Nephron (organoid): ENCODE data around the gene MYBPC1.

Source experiments
- H3K27ac Mint-ChIP-seq, 3 experiments: 2 replicates each; pipeline ENCODE4 v1.8.0; 2020; ENCODE audit warnings: mixed read lengths in 3 of 3, mild to moderate bottlenecking in 2 of 3, moderate library complexity in 1 of 3
- H3K27me3 Mint-ChIP-seq: 2 replicates; pipeline ENCODE4 v1.8.0; 2021; ENCODE audit warnings: low read depth, mild to moderate bottlenecking, moderate library complexity, mixed read lengths
- H3K36me3 Mint-ChIP-seq: 2 replicates; pipeline ENCODE4 v1.8.0; 2020; ENCODE audit warnings: low read depth, mixed read lengths
- H3K4me1 Mint-ChIP-seq: 2 replicates; pipeline ENCODE4 v1.8.0; 2020; ENCODE audit warnings: mixed read lengths
- H3K4me3 Mint-ChIP-seq, 3 experiments: 2 replicates each; pipeline ENCODE4 v1.8.0; 2020; ENCODE audit warnings: mild to moderate bottlenecking in 3 of 3, mixed read lengths in 3 of 3, moderate library complexity in 2 of 3
- H3K9me3 Mint-ChIP-seq: 2 replicates; pipeline ENCODE4 v1.8.0; 2020; ENCODE audit warnings: mixed read lengths
- CTCF ChIP-seq, 3 experiments: fragments of 200-600 bp; sonication (generic); IDR thresholded peaks; one replicate each; pipeline ENCODE4 v1.5.0; 2021; ENCODE audit warnings: antibody characterized with exemption in 3 of 3; ENCODE audit not compliant: unreplicated experiment in 3 of 3

The MYBPC1 gene

GRCh38 chr12:101599771-101600484 is 5.2 kb downstream of the MYBPC1 start:
- no peak for TF ChIP-seq CTCF (IDR thresholded peaks at IDR 0.05; ENCODE audit: unreplicated experiment in 3 of 3)
- Mint-ChIP-seq H3K9me3 (no peaks in the 10 kb centered on the region), H3K4me3 (peak overlapping the region in 2 of 3 experiments; percentile 40 to 78), H3K27me3 (no peaks in the 10 kb centered on the region), H3K27ac (peak overlapping the region; percentile 2 to 55 (median 40)), H3K4me1 (peaks cover 28% of the 10 kb centered on the region), H3K36me3 (no peaks in the 10 kb centered on the region)

GRCh38 chr12:101604132-101604531 is 9.4 kb downstream of the MYBPC1 start:
- Mint-ChIP-seq H3K36me3 (no peaks in the 10 kb centered on the region), H3K27ac (no peak overlapping the region), H3K9me3 (no peaks in the 10 kb centered on the region), H3K4me3 (no peak overlapping the region), H3K27me3 (no peaks in the 10 kb centered on the region), H3K4me1 (peaks cover 23% of the 10 kb centered on the region)
- TF ChIP-seq CTCF (IDR thresholded peaks at IDR 0.05; ENCODE audit: unreplicated experiment in 3 of 3) = no peak

DNA sequence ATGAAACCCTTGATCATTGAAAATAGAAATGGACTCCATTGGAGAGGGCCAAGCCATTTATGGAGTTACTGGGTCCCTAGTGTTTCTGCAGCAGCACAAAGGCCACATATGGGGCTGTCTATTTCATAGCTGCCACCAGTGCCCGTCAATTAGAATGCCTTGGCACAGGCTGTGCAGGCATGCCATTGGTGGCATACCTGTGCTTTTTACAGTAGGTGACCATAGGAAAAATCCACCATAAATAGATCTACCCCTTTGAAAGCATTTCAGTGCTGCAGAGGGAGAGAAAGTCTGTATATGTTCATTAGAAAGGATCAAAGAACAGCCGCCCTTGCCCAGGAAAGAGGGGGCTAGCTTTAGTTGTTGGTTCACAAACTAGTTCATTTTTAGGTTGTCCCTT is 13.1 kb downstream of the MYBPC1 start:
- no peaks in the 10 kb centered on the region for H3K27me3 Mint-ChIP-seq
- no peaks in the 10 kb centered on the region for H3K36me3 Mint-ChIP-seq
- H3K4me1 Mint-ChIP-seq = no peaks in the 10 kb centered on the region
- H3K9me3 Mint-ChIP-seq = no peaks in the 10 kb centered on the region
- H3K4me3 Mint-ChIP-seq = no peak overlapping the region
- no peak for TF ChIP-seq CTCF (IDR thresholded peaks at IDR 0.05; ENCODE audit: unreplicated experiment in 3 of 3)
- no peak overlapping the region for H3K27ac Mint-ChIP-seq

DNA sequence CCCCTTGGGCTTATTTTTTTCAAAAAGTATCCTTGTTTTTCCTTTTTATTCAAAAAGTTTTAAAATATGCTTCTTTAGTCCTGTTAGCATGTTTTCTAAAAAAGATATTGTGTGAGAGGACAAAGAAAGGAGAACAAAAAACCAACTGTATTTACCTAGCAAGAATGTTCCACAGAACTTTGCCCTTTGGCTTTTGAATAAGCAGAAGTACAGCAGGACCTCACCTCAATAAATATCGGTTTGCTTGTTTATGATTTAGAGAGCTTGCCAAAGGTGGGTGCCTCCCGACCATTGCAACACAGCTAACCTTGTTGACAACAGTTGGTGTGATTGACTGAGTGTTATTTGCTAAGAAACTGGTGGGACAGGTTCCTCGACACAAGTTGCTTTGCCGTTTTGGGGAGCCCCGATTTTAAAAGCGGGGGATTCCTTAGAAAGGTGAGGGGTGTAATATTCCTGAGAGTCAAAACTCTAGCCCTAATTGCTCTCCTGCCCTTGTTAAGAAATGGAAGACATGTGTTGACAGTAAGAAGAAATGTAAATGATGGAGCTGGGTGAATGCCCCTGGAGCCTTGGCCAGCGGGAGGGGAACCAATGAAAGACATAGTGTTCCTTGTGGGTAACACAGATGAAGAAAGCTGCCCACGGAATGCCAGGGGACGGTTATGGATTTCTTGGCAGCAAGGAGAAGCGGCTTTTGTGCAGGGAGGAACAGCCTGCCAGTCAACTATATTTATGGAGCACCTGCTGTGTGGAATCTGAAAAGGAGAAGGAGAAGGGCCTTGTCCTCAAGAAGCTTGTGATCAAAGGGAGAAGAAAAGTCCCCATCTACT is 13.7 kb downstream of the MYBPC1 start:
- no peaks in the 10 kb centered on the region for H3K27me3 Mint-ChIP-seq
- no peaks in the 10 kb centered on the region for H3K36me3 Mint-ChIP-seq
- H3K4me3 Mint-ChIP-seq = no peak overlapping the region
- H3K27ac Mint-ChIP-seq = no peak overlapping the region
- TF ChIP-seq CTCF (IDR thresholded peaks at IDR 0.05; ENCODE audit: unreplicated experiment in 3 of 3) = no peak
- H3K9me3 Mint-ChIP-seq = no peaks in the 10 kb centered on the region
- H3K4me1 Mint-ChIP-seq = no peaks in the 10 kb centered on the region

DNA sequence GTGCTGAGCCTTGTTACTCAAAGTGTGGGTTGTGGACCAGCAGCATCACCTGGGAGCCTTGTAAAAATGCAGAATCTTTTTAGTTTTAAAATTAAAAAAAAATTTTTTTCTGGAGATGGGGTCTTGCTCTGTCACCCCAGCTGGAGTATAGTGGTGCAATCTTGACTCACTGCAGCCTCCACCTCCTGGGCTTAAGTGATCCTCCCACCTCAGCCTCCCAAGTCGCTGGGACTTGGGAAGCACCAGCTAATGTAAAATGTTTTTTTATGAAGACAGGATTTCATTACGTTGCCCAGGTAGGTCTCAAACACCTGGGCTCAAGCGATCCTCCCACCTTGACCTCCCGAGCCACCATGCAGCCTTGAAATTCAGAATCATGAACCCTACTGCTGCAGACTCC is 14.4 kb downstream of the MYBPC1 start:
- H3K27me3 Mint-ChIP-seq = no peaks in the 10 kb centered on the region
- no peak overlapping the region for H3K27ac Mint-ChIP-seq
- H3K4me1 Mint-ChIP-seq = no peaks in the 10 kb centered on the region
- H3K4me3 Mint-ChIP-seq = no peak overlapping the region
- TF ChIP-seq CTCF (IDR thresholded peaks at IDR 0.05; ENCODE audit: unreplicated experiment in 3 of 3) = no peak
- no peaks in the 10 kb centered on the region for H3K36me3 Mint-ChIP-seq
- H3K9me3 Mint-ChIP-seq = no peaks in the 10 kb centered on the region
